Smooth muscle cell (in vitro differentiated cells): ENCODE results near the gene OR10G8. TPM values are rescaled to one million over a fixed set of nuclear protein-coding genes. Genes with fewer than 3 reads are reported as not detected.

Experiments used
- DNase-seq: peaks from one replicate; lab custom pipeline; 2025; ENCODE audit not compliant: unreplicated experiment; lab: John Stamatoyannopoulos, UW
- H2AFZ ChIP-seq: fragments of 200-600 bp; sonication (generic); 2 replicates; pipeline ENCODE4 v1.6.0; 2016; ENCODE audit warnings: antibody characterized with exemption, low read depth, mild to moderate bottlenecking
- H3F3A ChIP-seq: fragments of 200-600 bp; sonication (generic); 2 replicates; pipeline ENCODE4 v1.6.0; 2017; ENCODE audit warnings: antibody characterized with exemption, low read depth
- H3K27ac ChIP-seq: fragments of 200-600 bp; sonication (generic); 2 replicates; pipeline ENCODE4 v1.5.1; 2016; ENCODE audit warnings: low read depth, mild to moderate bottlenecking
- H3K27me3 ChIP-seq: fragments of 200-600 bp; sonication (generic); 2 replicates; pipeline ENCODE4 v1.6.1; 2016; ENCODE audit warnings: low read depth, mild to moderate bottlenecking
- H3K36me3 ChIP-seq: fragments of 200-600 bp; sonication (generic); 2 replicates; pipeline ENCODE4 v1.5.1; 2016; ENCODE audit warnings: low read depth
- H3K4me1 ChIP-seq: fragments of 200-600 bp; sonication (generic); 2 replicates; pipeline ENCODE4 v1.5.1; 2016; ENCODE audit warnings: low read depth
- H3K4me2 ChIP-seq: fragments of 200-600 bp; sonication (generic); 2 replicates; pipeline ENCODE4 v1.6.0; 2016; ENCODE audit warnings: mild to moderate bottlenecking
- H3K4me3 ChIP-seq: fragments of 200-600 bp; sonication (generic); 2 replicates; pipeline ENCODE4 v1.5.1; 2016; ENCODE audit warnings: mild to moderate bottlenecking
- H3K79me2 ChIP-seq: fragments of 200-600 bp; sonication (generic); 2 replicates; pipeline ENCODE4 v1.6.0; 2016; ENCODE audit warnings: low read depth, mild to moderate bottlenecking
- H3K9ac ChIP-seq: fragments of 200-600 bp; sonication (generic); 2 replicates; pipeline ENCODE4 v1.6.0; 2016; ENCODE audit warnings: low read depth
- H3K9me3 ChIP-seq: fragments of 200-600 bp; sonication (generic); replicated peaks from 2 replicates; pipeline ENCODE4 v1.5.1; 2016; ENCODE audit warnings: low read depth
- H4K20me1 ChIP-seq: fragments of 200-600 bp; sonication (generic); 2 replicates; pipeline ENCODE4 v1.6.0; 2016; ENCODE audit warnings: low read depth
- CTCF ChIP-seq: fragments of 200-600 bp; sonication (generic); IDR thresholded peaks from 2 replicates; pipeline ENCODE4 v1.5.1; 2017; ENCODE audit warnings: borderline replicate concordance, mild to moderate bottlenecking, antibody characterized with exemption; ENCODE audit not compliant: insufficient read depth, poor library complexity, severe bottlenecking
- WGBS: methylation state at CpG from one replicate; pipeline ENCODE4 v1.1.7; 2016; ENCODE audit warnings: low lambda C conversion rate; 5-methylcytosine and 5-hydroxymethylcytosine counted together
- polyA plus RNA-seq: library from polyadenylated mRNA; unstranded; fragments of >200 nt; fragmentation: Nextera tagmentation; extraction: Ambion mirVana; gene quantifications from 2 replicates; pipeline ENCODE4 v1.2.1, GENCODE V29; 2016
- total RNA-seq: library from RNA; depleted of rRNA; stranded (reverse); fragments of >200 nt; gene quantifications from 2 replicates; pipeline ENCODE4 v1.2.3, GENCODE V29; 2014

Gene OR10G8
- total and polyA plus RNA-seq, 2 experiments from 2014 or later: not detected

- Histone ChIP-seq H3K4me3 (no peak overlapping the region), H3K4me2 (no peak overlapping the region), H3F3A (no peaks in the 10 kb centered on the region), H3K36me3 (no peaks in the 10 kb centered on the region), H3K9me3 (no peaks in the 10 kb centered on the region), H3K27me3 (no peaks in the 10 kb centered on the region), H4K20me1 (no peaks in the 10 kb centered on the region), H3K27ac (no peak overlapping the region), H3K4me1 (no peaks in the 10 kb centered on the region), H2AFZ (no peak overlapping the region), H3K9ac (no peak overlapping the region), H3K79me2 (no peaks in the 10 kb centered on the region)
- WGBS: 99% methylated on average over 6 of the region's 6 CpGs
- TF ChIP-seq CTCF: no peak
- DNase-seq: no peak
These were observed 48.9 kb downstream of the OR10G8 start for GRCh38 chr11:124075492-124075840.

DNA sequence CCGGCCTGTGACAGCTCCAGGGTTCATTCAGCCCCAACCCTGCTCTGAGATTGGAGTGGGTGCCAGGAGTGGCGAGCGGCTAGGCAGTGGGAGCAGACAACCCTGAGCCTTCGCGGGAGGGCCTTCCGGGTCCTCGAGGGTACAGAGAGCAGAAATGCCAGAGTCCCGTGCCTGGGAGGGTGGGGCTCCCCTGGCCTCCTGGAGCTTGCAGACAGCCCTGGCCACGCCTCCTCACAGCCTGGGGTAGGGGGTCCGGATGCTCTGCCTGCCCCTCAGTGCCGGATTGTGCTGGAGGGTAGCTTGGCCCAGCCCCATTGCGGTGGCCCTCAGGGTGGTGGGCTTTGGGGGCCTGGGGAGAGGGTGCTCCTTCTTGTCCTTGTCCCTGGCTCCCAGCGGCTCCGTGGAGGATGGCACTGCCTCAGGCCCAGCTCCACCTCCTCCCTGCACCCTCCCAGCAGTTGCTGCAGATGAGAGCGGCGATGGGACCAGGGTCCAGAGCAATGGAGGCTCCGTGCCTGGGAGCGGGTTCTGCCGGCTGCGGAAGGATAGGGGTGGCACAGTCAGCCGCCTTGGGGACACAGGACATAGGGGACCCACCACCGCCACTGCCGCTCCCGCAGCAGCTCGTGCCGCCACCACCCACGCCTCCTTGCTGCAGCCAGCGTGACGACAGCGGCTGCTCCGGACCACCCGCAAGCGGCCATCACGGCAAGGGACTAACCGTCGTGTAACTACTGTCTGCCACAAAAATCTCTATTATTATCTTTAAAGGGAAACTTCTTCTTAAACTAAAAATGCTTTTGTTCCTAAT lies 49.4 kb downstream of the OR10G8 start:
- no peak overlapping the region for H3K27ac ChIP-seq
- H2AFZ ChIP-seq: no peak overlapping the region
- no peaks in the 10 kb centered on the region for H3K27me3 ChIP-seq
- no peak overlapping the region for H3K4me3 ChIP-seq
- no peak for DNase-seq
- no peaks in the 10 kb centered on the region for H3K36me3 ChIP-seq
- H3K9me3 ChIP-seq: no peaks in the 10 kb centered on the region
- 90% methylated on average over 36 of the region's 36 CpGs for WGBS
- no peaks in the 10 kb centered on the region for H3K4me1 ChIP-seq
- H4K20me1 ChIP-seq: no peaks in the 10 kb centered on the region
- no peak overlapping the region for H3K4me2 ChIP-seq
- TF ChIP-seq CTCF: no peak
- no peaks in the 10 kb centered on the region for H3K79me2 ChIP-seq
- no peak overlapping the region for H3K9ac ChIP-seq
- no peaks in the 10 kb centered on the region for H3F3A ChIP-seq

GRCh38 chr11:124077266-124077665 lies 50.7 kb downstream of the OR10G8 start:
- Histone ChIP-seq H2AFZ (no peak overlapping the region), H3K36me3 (no peaks in the 10 kb centered on the region), H3K79me2 (no peaks in the 10 kb centered on the region), H3K9ac (no peak overlapping the region), H3K27ac (no peak overlapping the region), H3K27me3 (no peaks in the 10 kb centered on the region), H3K4me3 (no peak overlapping the region), H3F3A (no peaks in the 10 kb centered on the region), H3K4me2 (no peak overlapping the region), H3K9me3 (no peaks in the 10 kb centered on the region), H4K20me1 (no peaks in the 10 kb centered on the region), H3K4me1 (no peaks in the 10 kb centered on the region)
- TF ChIP-seq CTCF: no peak
- no peak for DNase-seq
- WGBS: 89% methylated on average over 1 of the region's 1 CpG

GRCh38 chr11:124078591-124078990 lies 52.0 kb downstream of the OR10G8 start:
- Histone ChIP-seq H3K79me2 (no peaks in the 10 kb centered on the region), H3K4me3 (no peak overlapping the region), H3K27me3 (no peaks in the 10 kb centered on the region), H3K4me2 (no peak overlapping the region), H3K36me3 (no peaks in the 10 kb centered on the region), H3F3A (no peaks in the 10 kb centered on the region), H3K9me3 (no peaks in the 10 kb centered on the region), H4K20me1 (no peaks in the 10 kb centered on the region), H2AFZ (no peak overlapping the region), H3K9ac (no peak overlapping the region), H3K27ac (peak overlapping the region; percentile 82), H3K4me1 (no peaks in the 10 kb centered on the region)
- no peak for DNase-seq
- 15% methylated on average over 2 of the region's 2 CpGs for WGBS
- no peak for TF ChIP-seq CTCF
